Liver (tissue), 3 donors: ENCODE data around the gene CEACAM16.

Experiments used
- CTCF ChIP-seq: fragments of 150-350 bp; IDR thresholded peaks from 2 replicates; pipeline ENCODE4 v1.5.1; 2017; ENCODE audit warnings: improper control_type of control experiment, low read depth, low read length; ENCODE audit not compliant: missing input control
- GABPA ChIP-seq, 2 donors: IDR thresholded peaks in 1 of 2; conservative IDR thresholded peaks in 1 of 2; 2 replicates each; pipeline ENCODE4 v1.6.1; 2016; ENCODE audit warnings: antibody characterized with exemption in 2 of 2, mild to moderate bottlenecking in 1 of 2, moderate library complexity in 1 of 2
- HNF4G ChIP-seq: IDR thresholded peaks from 2 replicates; pipeline ENCODE4 v1.6.1; 2016; ENCODE audit warnings: antibody characterized with exemption
- JUND ChIP-seq, 2 donors: IDR thresholded peaks; 2 replicates each; pipeline ENCODE4 v1.6.1; 2016; ENCODE audit warnings: antibody characterized with exemption in 2 of 2
- MAX ChIP-seq: IDR thresholded peaks from 2 replicates; pipeline ENCODE4 v1.6.1; 2016; ENCODE audit warnings: antibody characterized with exemption
- RAD21 ChIP-seq, 2 donors: IDR thresholded peaks; 2 replicates each; pipeline ENCODE4 v1.6.1; 2016; ENCODE audit warnings: antibody characterized with exemption in 2 of 2, mild to moderate bottlenecking in 2 of 2
- RXRA ChIP-seq, 2 donors: IDR thresholded peaks; 2 replicates each; pipeline ENCODE4 v1.6.1; 2017 to 2018; ENCODE audit warnings: antibody characterized with exemption in 2 of 2, mild to moderate bottlenecking in 1 of 2
- SP1 ChIP-seq: IDR thresholded peaks from 2 replicates; pipeline ENCODE4 v1.6.1; 2018; ENCODE audit warnings: antibody characterized with exemption, mild to moderate bottlenecking
- TAF1 ChIP-seq: conservative IDR thresholded peaks from 2 replicates; pipeline ENCODE4 v1.6.1; 2016; ENCODE audit warnings: antibody characterized with exemption, mild to moderate bottlenecking
- YY1 ChIP-seq: IDR thresholded peaks from 2 replicates; pipeline ENCODE4 v1.6.1; 2016; ENCODE audit warnings: antibody characterized with exemption, mild to moderate bottlenecking
- donor health status: healthy.
- donor health status: healthy.

- TF ChIP-seq CTCF (no peak), RAD21 (IDR thresholded peaks at IDR 0.05) (no peak), YY1 (no peak), TAF1 (no peak), MAX (no peak), GABPA (IDR thresholded peaks at IDR 0.05 in 1 of 2, conservative IDR thresholded peaks at IDR 0.05 in 1 of 2) (no peak), SP1 (no peak), RXRA (IDR thresholded peaks at IDR 0.05) (no peak), HNF4G (no peak), JUND (IDR thresholded peaks at IDR 0.05) (no peak)
These were observed 33.5 kb downstream of the CEACAM16 start for GRCh38 chr19:44732235-44733014.
